ENCODE data around the gene GRIA2.

GRIA2 gene

GRCh38 chr4:157320092-157320491 is 99.6 kb downstream of the GRIA2 start:
- no peak for FAIRE-seq
- DNase-seq (ENCODE audit: insufficient read length, low spot score) = no peak
- TF ChIP-seq POLR2AphosphoS5 (IDR thresholded peaks at IDR 0.05; ENCODE audit: low read depth, low read length) = no peak
- TF ChIP-seq PAX5 (IDR thresholded peaks at IDR 0.05; ENCODE audit: insufficient read depth, low read length, severe bottlenecking) = no peak
- TF ChIP-seq POLR2A (IDR thresholded peaks at IDR 0.05; ENCODE audit: low read depth, low read length) = no peak
- TF ChIP-seq POU2F2 (IDR thresholded peaks at IDR 0.05; ENCODE audit: low read depth, low read length) = no peak
- no peak for TF ChIP-seq TAF1 (IDR thresholded peaks at IDR 0.05; ENCODE audit: low read depth, low read length)
- TF ChIP-seq SPI1 (IDR thresholded peaks at IDR 0.05; ENCODE audit: low read depth, low read length) = no peak

- FAIRE-seq (no peak), DNase-seq (ENCODE audit: insufficient read length, low spot score) (no peak)
- TF ChIP-seq POU2F2 (IDR thresholded peaks at IDR 0.05; ENCODE audit: low read depth, low read length) = no peak
- no peak for TF ChIP-seq POLR2AphosphoS5 (IDR thresholded peaks at IDR 0.05; ENCODE audit: low read depth, low read length)
- TF ChIP-seq POLR2A (IDR thresholded peaks at IDR 0.05; ENCODE audit: low read depth, low read length) = no peak
- TF ChIP-seq SPI1 (IDR thresholded peaks at IDR 0.05; ENCODE audit: low read depth, low read length) = no peak
- TF ChIP-seq PAX5 (IDR thresholded peaks at IDR 0.05; ENCODE audit: insufficient read depth, low read length, severe bottlenecking) = no peak
- TF ChIP-seq TAF1 (IDR thresholded peaks at IDR 0.05; ENCODE audit: low read depth, low read length) = no peak
Observed at GRCh38 chr4:157327666-157328065, 107.1 kb downstream of the GRIA2 start.

GRCh38 chr4:157357887-157358286 is 137.4 kb downstream of the GRIA2 start:
- DNase-seq (ENCODE audit: insufficient read length, low spot score) = no peak
- no peak for FAIRE-seq
- no peak for TF ChIP-seq POLR2AphosphoS5 (IDR thresholded peaks at IDR 0.05; ENCODE audit: low read depth, low read length)
- no peak for TF ChIP-seq PAX5 (IDR thresholded peaks at IDR 0.05; ENCODE audit: insufficient read depth, low read length, severe bottlenecking)
- TF ChIP-seq TAF1 (IDR thresholded peaks at IDR 0.05; ENCODE audit: low read depth, low read length) = no peak
- no peak for TF ChIP-seq POLR2A (IDR thresholded peaks at IDR 0.05; ENCODE audit: low read depth, low read length)
- no peak for TF ChIP-seq SPI1 (IDR thresholded peaks at IDR 0.05; ENCODE audit: low read depth, low read length)
- TF ChIP-seq POU2F2 (IDR thresholded peaks at IDR 0.05; ENCODE audit: low read depth, low read length) = no peak

GRCh38 chr4:157358439-157358838 is 137.9 kb downstream of the GRIA2 start:
- TF ChIP-seq POU2F2 (IDR thresholded peaks at IDR 0.05; ENCODE audit: low read depth, low read length) (no peak), TAF1 (IDR thresholded peaks at IDR 0.05; ENCODE audit: low read depth, low read length) (no peak), PAX5 (IDR thresholded peaks at IDR 0.05; ENCODE audit: insufficient read depth, low read length, severe bottlenecking) (no peak), POLR2A (IDR thresholded peaks at IDR 0.05; ENCODE audit: low read depth, low read length) (no peak), POLR2AphosphoS5 (IDR thresholded peaks at IDR 0.05; ENCODE audit: low read depth, low read length) (no peak), SPI1 (IDR thresholded peaks at IDR 0.05; ENCODE audit: low read depth, low read length) (no peak)
- FAIRE-seq = no peak
- DNase-seq (ENCODE audit: insufficient read length, low spot score) = no peak

- no peak for FAIRE-seq
- no peak for TF ChIP-seq PAX5 (IDR thresholded peaks at IDR 0.05; ENCODE audit: insufficient read depth, low read length, severe bottlenecking)
- TF ChIP-seq POLR2AphosphoS5 (IDR thresholded peaks at IDR 0.05; ENCODE audit: low read depth, low read length) = no peak
- TF ChIP-seq POU2F2 (IDR thresholded peaks at IDR 0.05; ENCODE audit: low read depth, low read length) = no peak
- no peak for TF ChIP-seq POLR2A (IDR thresholded peaks at IDR 0.05; ENCODE audit: low read depth, low read length)
- no peak for TF ChIP-seq SPI1 (IDR thresholded peaks at IDR 0.05; ENCODE audit: low read depth, low read length)
- TF ChIP-seq TAF1 (IDR thresholded peaks at IDR 0.05; ENCODE audit: low read depth, low read length) = no peak
- no peak for DNase-seq (ENCODE audit: insufficient read length, low spot score)
Observed at GRCh38 chr4:157358851-157359250, 138.3 kb downstream of the GRIA2 start.

GRCh38 chr4:157363360-157363759 is 142.8 kb downstream of the GRIA2 start:
- TF ChIP-seq POLR2AphosphoS5 (IDR thresholded peaks at IDR 0.05; ENCODE audit: low read depth, low read length) (no peak), SPI1 (IDR thresholded peaks at IDR 0.05; ENCODE audit: low read depth, low read length) (no peak), POU2F2 (IDR thresholded peaks at IDR 0.05; ENCODE audit: low read depth, low read length) (no peak), TAF1 (IDR thresholded peaks at IDR 0.05; ENCODE audit: low read depth, low read length) (no peak), POLR2A (IDR thresholded peaks at IDR 0.05; ENCODE audit: low read depth, low read length) (no peak), PAX5 (IDR thresholded peaks at IDR 0.05; ENCODE audit: insufficient read depth, low read length, severe bottlenecking) (no peak)
- DNase-seq (ENCODE audit: insufficient read length, low spot score) (no peak), FAIRE-seq (no peak)

GRCh38 chr4:157372154-157372553 is 151.6 kb downstream of the GRIA2 start:
- TF ChIP-seq SPI1 (IDR thresholded peaks at IDR 0.05; ENCODE audit: low read depth, low read length) (no peak), POLR2A (IDR thresholded peaks at IDR 0.05; ENCODE audit: low read depth, low read length) (no peak), POLR2AphosphoS5 (IDR thresholded peaks at IDR 0.05; ENCODE audit: low read depth, low read length) (no peak), POU2F2 (IDR thresholded peaks at IDR 0.05; ENCODE audit: low read depth, low read length) (no peak), PAX5 (IDR thresholded peaks at IDR 0.05; ENCODE audit: insufficient read depth, low read length, severe bottlenecking) (no peak), TAF1 (IDR thresholded peaks at IDR 0.05; ENCODE audit: low read depth, low read length) (no peak)
- DNase-seq (ENCODE audit: insufficient read length, low spot score) (no peak), FAIRE-seq (no peak)

- FAIRE-seq (no peak), DNase-seq (ENCODE audit: insufficient read length, low spot score) (no peak)
- TF ChIP-seq TAF1 (IDR thresholded peaks at IDR 0.05; ENCODE audit: low read depth, low read length) (no peak), POLR2AphosphoS5 (IDR thresholded peaks at IDR 0.05; ENCODE audit: low read depth, low read length) (no peak), SPI1 (IDR thresholded peaks at IDR 0.05; ENCODE audit: low read depth, low read length) (no peak)
Observed at GRCh38 chr4:157372567-157372966, 152.0 kb downstream of the GRIA2 start.

GRCh38 chr4:157389741-157390140 is 169.2 kb downstream of the GRIA2 start:
- TF ChIP-seq POU2F2 (IDR thresholded peaks at IDR 0.05; ENCODE audit: low read depth, low read length) (no peak), POLR2A (IDR thresholded peaks at IDR 0.05; ENCODE audit: low read depth, low read length) (no peak), TAF1 (IDR thresholded peaks at IDR 0.05; ENCODE audit: low read depth, low read length) (no peak), PAX5 (IDR thresholded peaks at IDR 0.05; ENCODE audit: insufficient read depth, low read length, severe bottlenecking) (no peak), SPI1 (IDR thresholded peaks at IDR 0.05; ENCODE audit: low read depth, low read length) (no peak), POLR2AphosphoS5 (IDR thresholded peaks at IDR 0.05; ENCODE audit: low read depth, low read length) (no peak)
- no peak for FAIRE-seq
- DNase-seq (ENCODE audit: insufficient read length, low spot score) = no peak

- FAIRE-seq = no peak
- TF ChIP-seq POU2F2 (IDR thresholded peaks at IDR 0.05; ENCODE audit: low read depth, low read length) (no peak), POLR2AphosphoS5 (IDR thresholded peaks at IDR 0.05; ENCODE audit: low read depth, low read length) (no peak), SPI1 (IDR thresholded peaks at IDR 0.05; ENCODE audit: low read depth, low read length) (no peak), PAX5 (IDR thresholded peaks at IDR 0.05; ENCODE audit: insufficient read depth, low read length, severe bottlenecking) (no peak), POLR2A (IDR thresholded peaks at IDR 0.05; ENCODE audit: low read depth, low read length) (no peak), TAF1 (IDR thresholded peaks at IDR 0.05; ENCODE audit: low read depth, low read length) (no peak)
- no peak for DNase-seq (ENCODE audit: insufficient read length, low spot score)
Observed at GRCh38 chr4:157405070-157405469, 184.5 kb downstream of the GRIA2 start.
